GM12864 (cell line): ENCODE data around the gene PIM1.
A peak's percentile ranks its signal among the peaks of the same experiment; 100 is the strongest.

Source experiments
- DNase-seq: peaks from one replicate; pipeline ENCODE4 v3.0.0-alpha.2; 2011; ENCODE audit warnings: low read depth
- H3K4me3 ChIP-seq: 2 replicates; pipeline ENCODE4 v1.5.1; 2011; ENCODE audit warnings: mild to moderate bottlenecking, low read depth, low read length, control low read depth
- CTCF ChIP-seq: IDR thresholded peaks from 2 replicates; pipeline ENCODE4 v1.5.1; 2011; ENCODE audit warnings: low read depth, mild to moderate bottlenecking, moderate library complexity, low read length, control low read depth, inconsistent platforms; ENCODE audit errors: missing control alignments

The PIM1 gene

DNA sequence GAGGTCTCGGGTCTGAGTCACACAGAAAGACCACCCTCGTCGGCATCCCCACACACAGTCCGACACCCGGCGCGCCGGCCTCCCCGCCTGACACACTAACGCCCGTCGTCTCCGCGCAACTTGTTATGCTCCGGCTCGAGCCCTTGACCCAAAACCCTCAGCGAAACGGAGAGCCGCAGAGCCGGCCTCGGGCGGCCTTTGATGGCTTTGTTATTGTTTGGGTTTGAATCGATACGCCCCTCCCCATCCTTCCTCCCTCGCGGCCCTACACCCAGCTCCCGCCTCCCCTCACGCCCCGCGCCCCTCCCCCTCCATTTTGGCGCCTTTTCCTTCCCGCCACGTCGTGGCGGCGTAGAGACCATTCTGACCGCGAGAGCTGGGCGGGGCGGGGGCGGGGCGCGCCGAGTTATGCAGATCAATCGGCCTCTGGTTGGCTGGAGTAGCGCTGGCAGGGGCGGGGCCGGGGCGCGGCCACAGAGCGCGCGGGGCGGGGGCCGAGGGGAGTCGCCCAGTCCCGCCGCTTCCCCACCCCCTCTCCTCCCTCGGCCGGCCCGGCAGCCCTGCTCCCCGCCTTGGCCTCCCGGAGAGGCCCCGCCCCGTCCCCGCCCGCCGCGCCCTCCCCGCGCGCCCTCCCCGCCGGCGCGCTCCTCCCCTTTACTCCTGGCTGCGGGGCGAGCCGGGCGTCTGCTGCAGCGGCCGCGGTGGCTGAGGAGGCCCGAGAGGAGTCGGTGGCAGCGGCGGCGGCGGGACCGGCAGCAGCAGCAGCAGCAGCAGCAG lies at the start of gene PIM1:
Gene PIM1, plus strand, starts transcription at position 657 of the 777 bp plus-strand sequence. CDS start 424 bp downstream, outside the sequence.
- DNase-seq: peak; percentile 77
- no peak for TF ChIP-seq CTCF
- peak within 1 kb of the TSS; percentile 96 for H3K4me3 ChIP-seq

DNA sequence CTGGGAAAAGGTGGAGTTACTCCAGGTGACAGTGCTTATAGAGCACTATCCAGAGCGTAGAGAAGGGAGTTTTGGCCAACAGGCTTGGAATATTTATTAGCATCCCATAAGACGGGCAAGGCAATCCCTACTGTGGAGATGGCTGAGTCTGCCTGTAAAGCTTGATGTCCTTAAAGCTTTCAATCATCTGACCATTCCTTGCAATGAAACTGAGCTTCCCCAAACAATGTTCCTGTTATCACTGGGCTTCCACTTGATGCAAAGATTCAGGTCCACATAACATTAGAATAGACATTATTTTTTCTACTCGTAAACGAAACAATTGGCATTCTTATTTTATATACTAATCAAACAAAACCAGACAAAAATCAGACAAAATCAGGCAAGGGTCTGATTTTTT lies 48.4 kb upstream of the PIM1 start:
- no peak for DNase-seq
- H3K4me3 ChIP-seq: no peak overlapping the region
- TF ChIP-seq CTCF: no peak

- no peak for DNase-seq
- no peak overlapping the region for H3K4me3 ChIP-seq
- TF ChIP-seq CTCF: no peak
Measured at GRCh38 chr6:37122861-37123260, 47.1 kb upstream of the PIM1 start.

DNA sequence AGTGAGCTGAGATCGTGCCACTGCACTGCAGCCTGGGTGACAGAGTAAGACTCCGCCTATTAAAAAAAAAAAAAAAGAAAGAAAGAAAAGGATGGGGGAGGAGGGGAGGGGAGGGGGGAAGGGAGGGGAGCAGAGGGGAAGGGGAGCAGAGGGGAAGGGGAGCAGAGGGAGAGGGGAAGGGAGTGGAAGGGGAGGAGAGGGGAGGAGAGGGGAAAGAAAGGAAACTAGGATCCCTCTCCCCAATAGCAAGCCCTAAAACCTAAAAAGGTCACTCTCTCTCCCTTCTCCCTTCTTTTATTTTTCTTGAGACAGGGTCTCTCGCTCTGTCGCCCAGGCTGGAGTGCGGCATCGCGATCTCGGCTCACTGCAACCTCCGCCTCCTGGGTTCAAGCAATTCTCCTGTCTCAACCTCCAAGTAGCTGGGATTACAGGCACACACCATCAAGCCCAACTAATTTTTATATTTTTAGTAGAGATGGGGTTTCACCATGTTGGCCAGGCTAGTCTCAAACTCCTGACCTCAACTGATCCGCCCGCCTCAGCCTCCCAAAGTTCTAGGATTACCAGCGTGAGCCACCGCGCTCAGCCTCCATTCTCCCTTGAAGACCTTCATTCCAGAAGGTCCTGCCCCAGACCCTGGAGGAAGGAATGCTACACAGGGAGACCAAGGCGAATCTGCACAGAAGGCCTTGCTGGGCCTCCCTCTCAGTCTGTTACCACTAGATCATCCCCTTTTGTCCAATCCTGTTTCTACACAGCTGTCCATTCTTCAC lies 45.8 kb upstream of the PIM1 start:
- TF ChIP-seq CTCF: no peak
- no peak overlapping the region for H3K4me3 ChIP-seq
- DNase-seq: no peak

DNA sequence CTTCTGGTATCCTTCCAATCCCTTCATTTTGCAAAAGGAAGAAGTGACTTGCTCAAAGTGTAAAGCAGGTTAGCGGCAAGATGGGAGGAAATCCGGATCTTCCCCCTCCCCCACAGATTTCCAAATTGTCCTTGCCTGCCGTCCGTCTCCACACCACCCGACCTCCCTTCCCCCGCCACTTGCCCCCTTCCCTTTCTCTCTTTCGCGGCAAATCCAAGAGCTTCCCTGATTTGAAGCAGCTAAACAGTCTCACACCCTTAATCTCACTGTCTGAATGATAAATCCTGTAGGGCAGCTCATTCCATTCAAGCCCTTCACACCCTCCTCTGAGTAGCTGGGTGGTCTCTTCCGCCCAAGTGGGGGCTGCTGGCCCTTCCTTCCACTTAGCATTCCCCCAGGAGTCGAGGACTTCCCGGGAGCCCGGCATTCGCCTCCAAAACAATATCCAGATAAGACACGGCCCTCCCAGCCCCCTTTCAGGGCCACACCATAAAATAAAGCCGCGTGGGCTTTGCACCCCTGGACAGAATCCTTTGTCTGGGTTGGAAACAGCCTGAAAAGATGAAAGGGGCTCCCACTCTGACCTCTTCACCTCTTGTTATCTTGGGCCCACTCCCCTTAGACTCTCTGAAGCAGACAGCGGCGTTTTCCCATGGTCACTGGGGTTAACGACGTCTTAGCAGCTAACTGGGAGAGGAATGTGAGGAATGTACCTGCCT lies 44.0 kb upstream of the PIM1 start:
- TF ChIP-seq CTCF: no peak
- no peak for DNase-seq
- no peak overlapping the region for H3K4me3 ChIP-seq

DNA sequence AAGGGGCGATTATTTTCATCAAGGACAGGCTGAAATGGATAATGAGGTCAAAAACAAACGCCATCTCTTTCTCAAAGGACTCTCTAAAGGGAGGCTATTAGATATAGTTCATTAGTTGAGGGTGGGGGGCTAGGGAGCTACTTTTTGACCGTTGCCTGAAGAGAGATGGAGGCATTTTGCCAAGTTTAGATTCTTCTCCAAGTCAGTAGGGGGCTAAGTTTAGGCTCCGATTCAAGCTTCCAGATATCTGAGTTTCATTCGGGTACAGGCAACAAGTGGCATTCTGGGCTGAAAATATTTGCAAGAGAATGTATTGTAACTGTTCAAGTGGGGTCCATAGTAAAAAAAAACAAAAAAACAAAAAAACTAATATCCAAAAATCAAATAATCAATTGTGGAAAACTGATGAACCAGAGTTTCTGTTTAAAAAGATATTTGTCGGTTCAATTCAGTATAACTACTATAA lies 43.4 kb upstream of the PIM1 start:
- TF ChIP-seq CTCF: no peak
- no peak for DNase-seq
- no peak overlapping the region for H3K4me3 ChIP-seq
